Upper lobe of left lung (tissue), 6 donors: ENCODE data around the gene SLC16A4. TPM values are rescaled to one million over a fixed set of nuclear protein-coding genes. Genes with fewer than 3 reads are reported as not detected.

Experiments used
- ATAC-seq, 2 donors: fragments of 200-7000 bp; cut with Tn5 transposase; one replicate each; pipeline ENCODE4 v1.9.1; 2022; ENCODE audit warnings: mild to moderate bottlenecking in 2 of 2, moderate library complexity in 2 of 2; ENCODE audit not compliant: low FRiP score in 2 of 2
- DNase-seq, 2 donors: peaks; one replicate each; pipeline ENCODE4 v3.0.0-alpha.2; 2019 to 2020
- H3K27ac ChIP-seq, 4 donors: fragments of 200-600 bp; sonication (generic); one replicate each; pipeline ENCODE4 v1.5.1; 2016 to 2019
- H3K27me3 ChIP-seq, 4 donors: fragments of 200-600 bp; sonication (generic); one replicate each; pipeline ENCODE4 v1.5.1; 2017 to 2019
- H3K36me3 ChIP-seq, 4 donors: fragments of 200-600 bp; sonication (generic); one replicate each; pipeline ENCODE4 v1.5.1; 2016 to 2019
- H3K4me1 ChIP-seq, 4 donors: fragments of 200-600 bp; sonication (generic); one replicate each; pipeline ENCODE4 v1.5.1; 2018 to 2019
- H3K4me3 ChIP-seq, 4 donors: fragments of 200-600 bp; sonication (generic); one replicate each; pipeline ENCODE4 v1.5.1; 2017 to 2019; ENCODE audit warnings: mild to moderate bottlenecking in 2 of 4, moderate library complexity in 1 of 4
- H3K9me3 ChIP-seq, 4 donors: fragments of 200-600 bp; sonication (generic); one replicate each; pipeline ENCODE4 v1.5.1; 2018 to 2019
- EP300 ChIP-seq, 4 donors: sonication (generic); formaldehyde crosslinking; IDR thresholded peaks; one replicate each; pipeline ENCODE4 v1.5.1; 2017; ENCODE audit warnings: antibody characterized with exemption in 4 of 4, control low read depth in 2 of 4
- POLR2A ChIP-seq, 4 donors: fragments of 450-650 bp; IDR thresholded peaks; one replicate each; pipeline ENCODE4 v1.5.1; 2016 to 2017; ENCODE audit warnings: antibody characterized with exemption in 4 of 4, mild to moderate bottlenecking in 2 of 4
- POLR2AphosphoS5 ChIP-seq, 2 donors: sonication (generic); formaldehyde crosslinking; IDR thresholded peaks; one replicate each; pipeline ENCODE4 v1.5.1; 2017; ENCODE audit warnings: antibody characterized with exemption in 2 of 2
- WGBS, 2 donors: methylation state at CpG; one replicate each; pipeline ENCODE4 v1.1.5; 2017 to 2018; 5-methylcytosine and 5-hydroxymethylcytosine counted together
- total RNA-seq, 6 donors: library from RNA; depleted of rRNA in 4 of 6; stranded (reverse); fragments of >200 nt in 4 of 6; gene quantifications; one replicate each; pipeline versions ENCODE4 v1.1.0 to v1.2.1, GENCODE V29; 2016 to 2021
- TF ChIP-seq, protein P1 (sequence below), 6 experiments: fragments of 450-650 bp in 4 of 6; fragments of 200-600 bp in 2 of 6; sonication (generic) in 2 of 6; IDR thresholded peaks; one replicate each; pipeline ENCODE4 v1.5.1; 2016 to 2019; ENCODE audit warnings: antibody characterized with exemption in 6 of 6
- donor health status: DM: no; HTN: no; CAD: no; lungs with moderate emphysema.
- donor health status: DM: no; HTN: yes; CAD: no; lungs with severe emphysema.

The SLC16A4 gene
- total RNA-seq, 6 donors from 2014 or later = 7.8 to 23.0 (median 15.4) TPM

DNA sequence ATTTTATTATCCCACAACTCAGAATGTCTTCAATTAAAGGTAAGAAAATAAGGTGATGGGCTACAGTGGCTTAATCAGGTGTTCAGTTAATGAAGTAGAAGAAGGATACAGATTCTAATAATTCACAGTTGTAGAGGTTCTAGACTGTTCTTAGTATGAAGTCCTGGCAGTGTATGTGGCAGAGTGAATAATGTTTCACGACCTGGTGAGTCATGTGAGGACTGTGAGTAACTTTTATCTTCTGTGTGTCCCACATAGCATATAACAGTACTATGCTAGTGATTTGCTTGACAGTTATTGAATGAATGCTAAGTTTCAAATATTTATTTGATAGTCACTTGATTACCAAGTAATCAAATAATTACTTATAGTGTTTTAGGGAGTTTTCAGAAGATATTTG, 20.0 kb downstream of the SLC16A4 start:
- DNase-seq = no peak
- TF ChIP-seq POLR2A (IDR thresholded peaks at IDR 0.05) = no peak
- TF ChIP-seq EP300 (IDR thresholded peaks at IDR 0.05) = no peak
- TF ChIP-seq POLR2AphosphoS5 (IDR thresholded peaks at IDR 0.05) = no peak
- TF ChIP-seq, protein P1, sequence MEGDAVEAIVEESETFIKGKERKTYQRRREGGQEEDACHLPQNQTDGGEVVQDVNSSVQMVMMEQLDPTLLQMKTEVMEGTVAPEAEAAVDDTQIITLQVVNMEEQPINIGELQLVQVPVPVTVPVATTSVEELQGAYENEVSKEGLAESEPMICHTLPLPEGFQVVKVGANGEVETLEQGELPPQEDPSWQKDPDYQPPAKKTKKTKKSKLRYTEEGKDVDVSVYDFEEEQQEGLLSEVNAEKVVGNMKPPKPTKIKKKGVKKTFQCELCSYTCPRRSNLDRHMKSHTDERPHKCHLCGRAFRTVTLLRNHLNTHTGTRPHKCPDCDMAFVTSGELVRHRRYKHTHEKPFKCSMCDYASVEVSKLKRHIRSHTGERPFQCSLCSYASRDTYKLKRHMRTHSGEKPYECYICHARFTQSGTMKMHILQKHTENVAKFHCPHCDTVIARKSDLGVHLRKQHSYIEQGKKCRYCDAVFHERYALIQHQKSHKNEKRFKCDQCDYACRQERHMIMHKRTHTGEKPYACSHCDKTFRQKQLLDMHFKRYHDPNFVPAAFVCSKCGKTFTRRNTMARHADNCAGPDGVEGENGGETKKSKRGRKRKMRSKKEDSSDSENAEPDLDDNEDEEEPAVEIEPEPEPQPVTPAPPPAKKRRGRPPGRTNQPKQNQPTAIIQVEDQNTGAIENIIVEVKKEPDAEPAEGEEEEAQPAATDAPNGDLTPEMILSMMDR (IDR thresholded peaks at IDR 0.05) = no peak
- Histone ChIP-seq H3K9me3 (no peaks in the 10 kb centered on the region), H3K4me1 (no peaks in the 10 kb centered on the region), H3K27me3 (no peaks in the 10 kb centered on the region), H3K27ac (no peak overlapping the region), H3K4me3 (no peak overlapping the region), H3K36me3 (peaks cover 0 to 60% (median 15%) of the 10 kb centered on the region in 4 donors)
- no peak for ATAC-seq
- WGBS, 2 donors = 63 to 70% methylated on average over 1 of the region's 1 CpG

DNA sequence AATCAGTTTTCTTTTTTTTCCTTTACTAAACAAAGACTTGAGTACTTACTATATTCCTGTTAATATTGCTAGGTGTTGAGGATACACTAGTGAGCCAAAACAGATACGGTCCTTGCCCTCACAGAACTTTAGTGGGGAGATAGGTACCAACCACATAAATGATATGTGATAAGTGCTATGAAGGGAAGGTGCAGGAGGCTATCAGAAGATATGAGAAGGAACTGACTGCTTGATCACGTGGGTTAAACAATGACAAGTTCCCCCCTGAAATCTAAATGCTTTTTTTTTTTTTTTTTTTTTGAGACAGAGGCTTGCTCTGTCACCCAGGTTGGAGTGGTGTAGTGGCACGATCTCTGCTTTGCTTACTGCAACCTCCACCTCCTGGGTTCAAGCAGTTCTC, 26.6 kb downstream of the SLC16A4 start:
- no peaks in the 10 kb centered on the region for H3K9me3 ChIP-seq
- no peaks in the 10 kb centered on the region for H3K27me3 ChIP-seq
- TF ChIP-seq POLR2AphosphoS5 (IDR thresholded peaks at IDR 0.05) (no peak), POLR2A (IDR thresholded peaks at IDR 0.05) (no peak), EP300 (IDR thresholded peaks at IDR 0.05) (no peak)
- TF ChIP-seq, protein P1 (IDR thresholded peaks at IDR 0.05) = no peak
- H3K36me3 ChIP-seq = peaks cover 0 to 34% (median 8%) of the 10 kb centered on the region in 4 donors
- H3K4me3 ChIP-seq = no peak overlapping the region
- WGBS, 2 donors = 88 to 95% methylated on average over 3 of the region's 3 CpGs
- no peak overlapping the region for H3K27ac ChIP-seq
- H3K4me1 ChIP-seq = no peaks in the 10 kb centered on the region
- no peak for ATAC-seq
- DNase-seq = no peak

DNA sequence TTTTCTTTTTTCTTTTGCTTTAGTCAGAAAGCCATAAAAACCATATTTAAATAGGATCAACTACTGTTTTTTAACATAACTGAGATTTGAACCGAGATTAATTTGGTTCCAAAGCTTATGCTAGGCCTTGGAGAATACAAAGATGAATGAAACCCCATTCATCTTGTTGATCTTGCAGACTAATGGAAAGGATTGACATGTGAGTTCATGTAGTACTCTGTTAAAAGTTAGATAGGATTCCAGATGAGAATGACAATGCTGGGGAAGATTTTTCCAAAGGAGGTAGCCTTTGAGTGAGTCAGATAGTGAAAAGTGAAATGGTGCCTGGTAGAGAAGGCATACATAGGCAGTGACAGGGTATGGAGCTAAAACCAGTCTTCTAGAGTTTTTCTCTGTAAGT, 29.0 kb downstream of the SLC16A4 start:
- Histone ChIP-seq H3K27me3 (no peaks in the 10 kb centered on the region), H3K4me3 (no peak overlapping the region), H3K36me3 (peaks cover 0 to 38% (median 8%) of the 10 kb centered on the region in 4 donors), H3K27ac (no peak overlapping the region), H3K4me1 (peaks cover 0 to 8% (median 2%) of the 10 kb centered on the region in 4 donors), H3K9me3 (no peaks in the 10 kb centered on the region)
- 88 to 97% methylated on average over 1 of the region's 1 CpG for WGBS, 2 donors
- TF ChIP-seq EP300 (IDR thresholded peaks at IDR 0.05) (no peak), POLR2A (IDR thresholded peaks at IDR 0.05) (no peak), POLR2AphosphoS5 (IDR thresholded peaks at IDR 0.05) (no peak)
- TF ChIP-seq, protein P1 (IDR thresholded peaks at IDR 0.05) = no peak
- ATAC-seq (no peak), DNase-seq (no peak)

DNA sequence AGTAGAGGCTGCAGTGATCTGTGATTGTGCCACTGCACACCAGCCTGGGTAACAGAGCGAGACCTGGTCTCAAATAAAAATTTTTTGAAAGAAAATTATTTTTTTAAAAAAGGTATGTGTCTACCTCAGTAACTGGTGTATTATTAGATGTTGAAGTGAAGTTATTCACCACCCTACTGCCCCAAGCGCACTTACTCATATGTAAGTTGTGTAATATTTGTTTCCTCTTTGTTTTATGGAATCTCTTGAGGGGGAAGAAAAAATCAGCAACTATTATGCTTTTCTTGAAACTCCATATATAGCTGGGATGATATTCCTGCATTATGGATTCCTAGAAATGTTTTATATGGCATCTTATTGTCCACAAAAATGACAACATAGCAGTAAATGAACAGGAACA, 30.4 kb downstream of the SLC16A4 start:
- Histone ChIP-seq H3K4me3 (no peak overlapping the region), H3K4me1 (peaks cover 0 to 17% (median 2%) of the 10 kb centered on the region in 4 donors), H3K36me3 (peaks cover 0 to 37% (median 8%) of the 10 kb centered on the region in 4 donors), H3K9me3 (no peaks in the 10 kb centered on the region), H3K27me3 (no peaks in the 10 kb centered on the region), H3K27ac (no peak overlapping the region)
- no peak for ATAC-seq
- 87 to 93% methylated on average over 2 of the region's 2 CpGs for WGBS, 2 donors
- TF ChIP-seq EP300 (IDR thresholded peaks at IDR 0.05) = no peak
- no peak for TF ChIP-seq POLR2AphosphoS5 (IDR thresholded peaks at IDR 0.05)
- TF ChIP-seq, protein P1 (IDR thresholded peaks at IDR 0.05) = no peak
- no peak for TF ChIP-seq POLR2A (IDR thresholded peaks at IDR 0.05)
- DNase-seq = no peak

DNA sequence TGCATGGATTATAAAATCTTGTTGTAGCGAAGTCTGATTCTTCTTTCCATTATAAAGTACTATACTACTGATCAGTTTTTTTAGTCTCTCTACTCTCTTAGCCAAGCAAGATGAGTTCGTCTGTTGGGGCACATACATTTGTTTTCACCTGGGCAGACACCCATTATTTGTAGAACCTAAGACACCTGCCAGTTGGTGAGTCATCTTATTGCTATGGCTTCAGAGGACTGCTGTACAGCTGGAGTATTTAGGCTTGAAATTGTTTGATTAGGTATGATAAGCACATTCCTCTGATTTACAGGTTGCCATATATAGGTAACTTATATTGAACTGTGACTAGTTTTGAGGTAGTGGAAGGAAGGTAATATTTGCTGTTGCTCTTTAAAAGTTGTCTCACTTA, 34.4 kb downstream of the SLC16A4 start:
- WGBS, 2 donors = 76 to 84% methylated on average over 2 of the region's 2 CpGs
- no peak for DNase-seq

More for the DNA sequence above, 34.4 kb downstream of the SLC16A4 start:
- Histone ChIP-seq H3K9me3 (no peaks in the 10 kb centered on the region), H3K27me3 (no peaks in the 10 kb centered on the region), H3K4me3 (no peak overlapping the region), H3K36me3 (peaks cover 0 to 24% (median 0%) of the 10 kb centered on the region in 4 donors), H3K4me1 (peaks cover 0 to 24% (median 3%) of the 10 kb centered on the region in 4 donors), H3K27ac (no peak overlapping the region)
- TF ChIP-seq, protein P1 (IDR thresholded peaks at IDR 0.05) = no peak
- no peak for TF ChIP-seq EP300 (IDR thresholded peaks at IDR 0.05)
- no peak for TF ChIP-seq POLR2AphosphoS5 (IDR thresholded peaks at IDR 0.05)
- ATAC-seq = peak in 1 of 2 donors; percentile 15
